Measurements from ENCODE around the gene TMEM207.

Gene TMEM207

GRCh38 chr3:190385731-190386688 lies 63.7 kb downstream of the TMEM207 start:
- TF ChIP-seq CTCF (IDR thresholded peaks at IDR 0.05; ENCODE audit: low read depth, low read length) (no peak), EZH2phosphoT487 (IDR thresholded peaks at IDR 0.05; ENCODE audit: low read depth) (no peak)
- peaks cover 10% of the 10 kb centered on the region for H3K4me1 ChIP-seq (ENCODE audit: low read length)
- no peak overlapping the region for H3K9ac ChIP-seq (ENCODE audit: low read length)
- no peak overlapping the region for H3K4me3 ChIP-seq (ENCODE audit: low read length)
- H3K9me3 ChIP-seq (ENCODE audit: insufficient read depth, low read length): no peaks in the 10 kb centered on the region
- H3K79me2 ChIP-seq (ENCODE audit: low read length): no peaks in the 10 kb centered on the region
- H4K20me1 ChIP-seq (ENCODE audit: insufficient read depth, low read length): no peaks in the 10 kb centered on the region
- no peak overlapping the region for H2AFZ ChIP-seq (ENCODE audit: low read depth, low read length)
- no peak overlapping the region for H3K27ac ChIP-seq (ENCODE audit: low read length)
- no peak overlapping the region for H3K4me2 ChIP-seq (ENCODE audit: low read length)
- H3K36me3 ChIP-seq (replicated peaks; ENCODE audit: low read depth, low read length): no peaks in the 10 kb centered on the region
- no peaks in the 10 kb centered on the region for H3K27me3 ChIP-seq (ENCODE audit: low read depth, low read length)

GRCh38 chr3:190384309-190384756 lies 65.4 kb downstream of the TMEM207 start:
- Histone ChIP-seq H3K27me3 (ENCODE audit: low read depth, low read length) (no peaks in the 10 kb centered on the region), H4K20me1 (ENCODE audit: insufficient read depth, low read length) (no peaks in the 10 kb centered on the region), H3K36me3 (replicated peaks; ENCODE audit: low read depth, low read length) (no peaks in the 10 kb centered on the region), H3K79me2 (ENCODE audit: low read length) (no peaks in the 10 kb centered on the region), H3K4me1 (ENCODE audit: low read length) (peaks cover 10% of the 10 kb centered on the region), H3K9me3 (ENCODE audit: insufficient read depth, low read length) (no peaks in the 10 kb centered on the region), H3K4me2 (ENCODE audit: low read length) (no peak overlapping the region), H3K4me3 (ENCODE audit: low read length) (no peak overlapping the region), H2AFZ (ENCODE audit: low read depth, low read length) (no peak overlapping the region), H3K27ac (ENCODE audit: low read length) (no peak overlapping the region), H3K9ac (ENCODE audit: low read length) (no peak overlapping the region)
- TF ChIP-seq EZH2phosphoT487 (IDR thresholded peaks at IDR 0.05; ENCODE audit: low read depth) (no peak), CTCF (IDR thresholded peaks at IDR 0.05; ENCODE audit: low read depth, low read length) (peak; percentile 97)

- H3K27ac ChIP-seq (ENCODE audit: low read length): no peak overlapping the region
- peak overlapping the region; percentile 10; the same call in 1 of the 2 replicates for H3K4me2 ChIP-seq (ENCODE audit: low read length)
These were observed 67.6 kb downstream of the TMEM207 start for GRCh38 chr3:190382082-190382481.

More at GRCh38 chr3:190382082-190382481, 67.6 kb downstream of the TMEM207 start:
- Histone ChIP-seq H3K79me2 (ENCODE audit: low read length) (no peaks in the 10 kb centered on the region), H3K4me3 (ENCODE audit: low read length) (no peak overlapping the region), H3K9ac (ENCODE audit: low read length) (no peak overlapping the region), H3K27me3 (ENCODE audit: low read depth, low read length) (no peaks in the 10 kb centered on the region), H2AFZ (ENCODE audit: low read depth, low read length) (no peak overlapping the region), H3K36me3 (replicated peaks; ENCODE audit: low read depth, low read length) (no peaks in the 10 kb centered on the region), H3K9me3 (ENCODE audit: insufficient read depth, low read length) (no peaks in the 10 kb centered on the region), H4K20me1 (ENCODE audit: insufficient read depth, low read length) (no peaks in the 10 kb centered on the region), H3K4me1 (ENCODE audit: low read length) (peaks cover 10% of the 10 kb centered on the region)
- TF ChIP-seq CTCF (IDR thresholded peaks at IDR 0.05; ENCODE audit: low read depth, low read length): no peak
- TF ChIP-seq EZH2phosphoT487 (IDR thresholded peaks at IDR 0.05; ENCODE audit: low read depth): no peak

Measured in OCI-LY3 (cell line).